Body of pancreas (tissue), 4 donors: ENCODE results near the gene RAB23. TPM values are rescaled to one million over a fixed set of nuclear protein-coding genes. Genes with fewer than 3 reads are reported as not detected.
"Not testable (repeated sequence)": the region's sequence is repeated elsewhere in the genome, so short reads cannot be mapped to it uniquely, and the experiment has no call there.

ENCODE experiments used
- ATAC-seq: fragments of 150-250 bp; one replicate; pipeline ENCODE4 v1.9.1; 2016
- DNase-seq, 4 donors: peaks; one replicate each; pipeline ENCODE4 v3.0.0-alpha.2; 2019
- H3K27ac ChIP-seq, 4 donors: fragments of 200-600 bp; sonication (generic); 1 replicate in 3 of 4; 2 replicates in 1 of 4; pipeline versions ENCODE4 v1.5.1 to v1.6.1; 2016 to 2019; ENCODE audit warnings: mild to moderate bottlenecking in 1 of 4, mixed read lengths in 1 of 4, moderate library complexity in 1 of 4
- H3K27me3 ChIP-seq, 2 donors: fragments of 200-600 bp; sonication (generic); one replicate each; pipeline ENCODE4 v1.6.0; 2016; ENCODE audit warnings: mild to moderate bottlenecking in 1 of 2
- H3K36me3 ChIP-seq, 2 donors: fragments of 200-600 bp; sonication (generic); replicated peaks in 1 of 2; 2 replicates each; pipeline ENCODE4 v1.5.1; 2016; ENCODE audit warnings: low read depth in 2 of 2; ENCODE audit not compliant: insufficient read depth in 1 of 2
- H3K4me1 ChIP-seq: fragments of 200-600 bp; sonication (generic); one replicate; pipeline ENCODE4 v1.6.0; 2016
- H3K4me3 ChIP-seq, 2 donors: fragments of 200-600 bp; sonication (generic); 1 replicate in 1 of 2; 2 replicates in 1 of 2; pipeline ENCODE4 v1.5.1; 2016 to 2019
- H3K9me3 ChIP-seq, 3 donors: fragments of 200-600 bp; sonication (generic); 1 replicate in 2 of 3; 2 replicates in 1 of 3; pipeline ENCODE4 v1.5.1; 2016
- POLR2A ChIP-seq, 3 donors: fragments of 450-650 bp; IDR thresholded peaks; one replicate each; pipeline ENCODE4 v1.6.1; 2016; ENCODE audit warnings: antibody characterized with exemption in 3 of 3, mild to moderate bottlenecking in 2 of 3
- whole genome bisulfite sequencing, 2 donors: methylation state at CpG; one replicate each; pipeline ENCODE4 v1.1.5; 2017; 5-methylcytosine and 5-hydroxymethylcytosine counted together
- intact Hi-C: fragments of 100-400 bp; cut with DNase I; formaldehyde crosslinking; loops from one replicate; pipeline ENCODE4 v1.15.1; 2023
- total RNA-seq, 2 donors: library from RNA; depleted of rRNA; stranded (reverse); fragments of >200 nt; gene quantifications; one replicate each; pipeline ENCODE4 v1.1.0, GENCODE V29; 2016
- TF ChIP-seq, protein P1 (sequence below), 7 experiments: fragments of 450-650 bp in 4 of 7; fragments of 200-600 bp in 3 of 7; sonication (generic) in 3 of 7; IDR thresholded peaks; one replicate each; pipeline ENCODE4 v1.5.1; 2016 to 2019; ENCODE audit warnings: antibody characterized with exemption in 7 of 7

Gene RAB23
- total RNA-seq, 2 donors from 2014 or later = 2.1 to 5.6 TPM

- no peak overlapping the region for H3K27ac ChIP-seq
Observed at GRCh38 chr6:57246307-57246706, 24.2 kb upstream of the RAB23 start.

GRCh38 chr6:57243954-57244353 lies 21.8 kb upstream of the RAB23 start:
- ATAC-seq (no peak), DNase-seq (no peak)
- Histone ChIP-seq H3K9me3 (no peaks in the 10 kb centered on the region), H3K27ac (no peak overlapping the region), H3K27me3 (no peaks in the 10 kb centered on the region), H3K4me3 (no peak overlapping the region), H3K36me3 (no peaks in the 10 kb centered on the region), H3K4me1 (no peaks in the 10 kb centered on the region)
- WGBS, 2 donors = 74 to 77% methylated on average over 7 of the region's 7 CpGs
- intact Hi-C loops = no loop called here
- TF ChIP-seq, protein P1, sequence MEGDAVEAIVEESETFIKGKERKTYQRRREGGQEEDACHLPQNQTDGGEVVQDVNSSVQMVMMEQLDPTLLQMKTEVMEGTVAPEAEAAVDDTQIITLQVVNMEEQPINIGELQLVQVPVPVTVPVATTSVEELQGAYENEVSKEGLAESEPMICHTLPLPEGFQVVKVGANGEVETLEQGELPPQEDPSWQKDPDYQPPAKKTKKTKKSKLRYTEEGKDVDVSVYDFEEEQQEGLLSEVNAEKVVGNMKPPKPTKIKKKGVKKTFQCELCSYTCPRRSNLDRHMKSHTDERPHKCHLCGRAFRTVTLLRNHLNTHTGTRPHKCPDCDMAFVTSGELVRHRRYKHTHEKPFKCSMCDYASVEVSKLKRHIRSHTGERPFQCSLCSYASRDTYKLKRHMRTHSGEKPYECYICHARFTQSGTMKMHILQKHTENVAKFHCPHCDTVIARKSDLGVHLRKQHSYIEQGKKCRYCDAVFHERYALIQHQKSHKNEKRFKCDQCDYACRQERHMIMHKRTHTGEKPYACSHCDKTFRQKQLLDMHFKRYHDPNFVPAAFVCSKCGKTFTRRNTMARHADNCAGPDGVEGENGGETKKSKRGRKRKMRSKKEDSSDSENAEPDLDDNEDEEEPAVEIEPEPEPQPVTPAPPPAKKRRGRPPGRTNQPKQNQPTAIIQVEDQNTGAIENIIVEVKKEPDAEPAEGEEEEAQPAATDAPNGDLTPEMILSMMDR (IDR thresholded peaks at IDR 0.05) = no peak

More at GRCh38 chr6:57246307-57246706, 24.2 kb upstream of the RAB23 start:
- Histone ChIP-seq H3K27me3 (no peaks in the 10 kb centered on the region), H3K4me3 (no peak overlapping the region), H3K9me3 (no peaks in the 10 kb centered on the region), H3K4me1 (no peaks in the 10 kb centered on the region), H3K36me3 (no peaks in the 10 kb centered on the region)
- no peak for TF ChIP-seq POLR2A (IDR thresholded peaks at IDR 0.05)
- TF ChIP-seq, protein P1 (IDR thresholded peaks at IDR 0.05) = no peak
- WGBS, 2 donors = 66 to 70% methylated on average over 6 of the region's 6 CpGs
- DNase-seq = no peak
- no peak for ATAC-seq
- intact Hi-C loops = no loop called here

DNA sequence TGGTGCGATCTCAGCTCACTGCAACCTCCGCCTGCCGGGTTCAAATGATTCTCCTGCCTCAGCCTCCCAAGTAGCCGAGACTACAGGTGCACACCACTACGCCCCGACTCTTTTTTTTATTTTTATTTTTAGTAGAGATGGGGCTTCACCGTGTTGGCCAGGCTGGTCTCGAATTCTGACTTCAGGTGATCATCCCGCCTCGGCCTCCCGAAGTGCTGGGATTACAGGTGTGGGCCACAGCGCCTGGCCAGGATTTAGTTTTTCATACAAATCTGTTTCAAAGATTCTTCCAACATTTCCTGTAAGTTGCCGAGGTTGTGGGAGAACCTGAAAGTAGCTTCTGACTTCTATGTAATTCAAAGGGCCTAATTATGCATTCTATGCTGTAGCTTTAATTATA lies 21.4 kb upstream of the RAB23 start:
- ATAC-seq = not testable (repeated sequence)

GRCh38 chr6:57242505-57242904 lies 20.4 kb upstream of the RAB23 start:
- Histone ChIP-seq H3K27ac (no peak overlapping the region), H3K4me1 (no peaks in the 10 kb centered on the region), H3K36me3 (no peaks in the 10 kb centered on the region), H3K4me3 (no peak overlapping the region), H3K9me3 (no peaks in the 10 kb centered on the region), H3K27me3 (no peaks in the 10 kb centered on the region)
- intact Hi-C loops = no loop called here
- DNase-seq = no peak
- 8 to 27% methylated on average over 2 of the region's 2 CpGs for WGBS, 2 donors
- TF ChIP-seq POLR2A (IDR thresholded peaks at IDR 0.05) = no peak
- TF ChIP-seq, protein P1 (IDR thresholded peaks at IDR 0.05) = no peak
- no peak for ATAC-seq

More for the DNA sequence above, 21.4 kb upstream of the RAB23 start:
- H3K4me3 ChIP-seq, H3K4me1 ChIP-seq, intact Hi-C loops, H3K27ac ChIP-seq, H3K27me3 ChIP-seq, H3K36me3 ChIP-seq, DNase-seq, H3K9me3 ChIP-seq: not testable (repeated sequence)
- 91 to 92% methylated on average over 13 of the region's 13 CpGs for WGBS, 2 donors

DNA sequence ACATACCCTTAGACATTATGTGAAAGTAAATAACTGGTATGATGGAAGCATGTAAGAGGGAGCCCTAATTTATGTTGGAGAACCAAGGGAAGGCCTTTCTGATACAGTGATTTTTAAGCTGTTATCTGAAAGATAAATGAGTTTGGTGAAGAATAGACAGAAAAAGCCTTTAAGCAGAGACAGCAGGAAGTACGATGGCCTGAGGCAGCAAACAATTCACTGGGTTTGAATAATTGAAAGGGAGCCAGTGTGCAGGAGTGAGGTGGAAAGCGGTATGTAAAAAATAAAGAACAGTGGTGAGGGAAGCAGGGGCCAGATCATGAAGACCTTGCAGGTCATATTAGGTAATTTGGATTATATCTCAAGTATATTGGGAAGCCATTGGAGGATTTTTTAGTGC lies 4.1 kb upstream of the RAB23 start:
- H3K27ac ChIP-seq = no peak overlapping the region

More for the DNA sequence above, 4.1 kb upstream of the RAB23 start:
- Histone ChIP-seq H3K27me3 (no peaks in the 10 kb centered on the region), H3K9me3 (no peaks in the 10 kb centered on the region), H3K36me3 (no peaks in the 10 kb centered on the region), H3K4me1 (no peaks in the 10 kb centered on the region), H3K4me3 (no peak overlapping the region)
- DNase-seq (no peak), ATAC-seq (no peak)
- intact Hi-C loops = no loop called here
- TF ChIP-seq, protein P1 (IDR thresholded peaks at IDR 0.05) = no peak
- TF ChIP-seq POLR2A (IDR thresholded peaks at IDR 0.05) = no peak
- 58 to 67% methylated on average over 2 of the region's 2 CpGs for WGBS, 2 donors
